ENCODE data around the gene SOX14. TPM values are rescaled to one million over a fixed set of nuclear protein-coding genes. Genes with fewer than 3 reads are reported as not detected.

The SOX14 gene
- total RNA-seq, 3 donors from 2014 or later (not counting 1 experiment from before 2014, with no cell fraction given), result not detected

GRCh38 chr3:137760341-137761098, 3.6 kb upstream of the SOX14 start:
- Mint-ChIP-seq H3K27ac (no peak overlapping the region), H3K4me1 (no peaks in the 10 kb centered on the region), H3K27me3 (ENCODE audit: low read depth in 2 of 2) (peaks cover 36 to 39% of the 10 kb centered on the region in 2 donors), H3K4me3 (no peak overlapping the region), H3K36me3 (peaks cover 2% of the 10 kb centered on the region), H3K9me3 (peaks cover 2 to 4% of the 10 kb centered on the region in 2 donors)
- ATAC-seq, result no peak
- WGBS (ENCODE audit: insufficient coverage), result 6% methylated on average over 28 of the region's 28 CpGs
- H3K4me3 ChIP-seq (ENCODE audit: low read length), result no peak overlapping the region
- H3K9me3 ChIP-seq (ENCODE audit: control insufficient read depth, insufficient read depth, low read length), result no peaks in the 10 kb centered on the region
- intact Hi-C loops (cut with micrococcal nuclease), result no loop called here
- H3K27me3 ChIP-seq (ENCODE audit: control insufficient read depth, insufficient read depth, low read length), result peaks cover 8% of the 10 kb centered on the region
- no peak for TF ChIP-seq CTCF (IDR thresholded peaks at IDR 0.05)
- H3K27ac ChIP-seq (ENCODE audit: low read length), result no peak overlapping the region
- no peaks in the 10 kb centered on the region for H3K4me1 ChIP-seq (ENCODE audit: control insufficient read depth, insufficient read depth, low read length)
- no peak for DNase-seq
- no peaks in the 10 kb centered on the region for H3K36me3 ChIP-seq (ENCODE audit: control insufficient read depth, insufficient read depth, low read length)

GRCh38 chr3:137761099-137761562, 3.0 kb upstream of the SOX14 start:
- ATAC-seq (no peak), DNase-seq (no peak)
- intact Hi-C loops (cut with micrococcal nuclease), result no loop called here
- no peaks in the 10 kb centered on the region for H3K36me3 ChIP-seq (ENCODE audit: control insufficient read depth, insufficient read depth, low read length)
- no peak overlapping the region for H3K27ac Mint-ChIP-seq
- no peaks in the 10 kb centered on the region for H3K4me1 ChIP-seq (ENCODE audit: control insufficient read depth, insufficient read depth, low read length)
- H3K4me3 ChIP-seq (ENCODE audit: low read length), result no peak overlapping the region
- TF ChIP-seq CTCF (IDR thresholded peaks at IDR 0.05), result no peak
- H3K27me3 Mint-ChIP-seq (ENCODE audit: low read depth in 2 of 2), result peaks cover 42 to 45% of the 10 kb centered on the region in 2 donors
- 5% methylated on average over 24 of the region's 24 CpGs for WGBS (ENCODE audit: insufficient coverage)
- H3K9me3 ChIP-seq (ENCODE audit: control insufficient read depth, insufficient read depth, low read length), result no peaks in the 10 kb centered on the region
- H3K27me3 ChIP-seq (ENCODE audit: control insufficient read depth, insufficient read depth, low read length), result peaks cover 9% of the 10 kb centered on the region
- peaks cover 2 to 4% of the 10 kb centered on the region in 2 donors for H3K9me3 Mint-ChIP-seq
- H3K27ac ChIP-seq (ENCODE audit: low read length), result no peak overlapping the region
- no peak overlapping the region for H3K4me3 Mint-ChIP-seq
- peaks cover 8% of the 10 kb centered on the region for H3K36me3 Mint-ChIP-seq
- no peaks in the 10 kb centered on the region for H3K4me1 Mint-ChIP-seq

GRCh38 chr3:137761563-137762503, 2.3 kb upstream of the SOX14 start:
- ATAC-seq, result no peak
- no peak for DNase-seq
- Mint-ChIP-seq H3K27ac (no peak overlapping the region), H3K27me3 (ENCODE audit: low read depth in 2 of 2) (peaks cover 49 to 51% of the 10 kb centered on the region in 2 donors), H3K4me3 (no peak overlapping the region), H3K36me3 (peaks cover 8% of the 10 kb centered on the region), H3K4me1 (no peaks in the 10 kb centered on the region), H3K9me3 (peaks cover 1 to 2% of the 10 kb centered on the region in 2 donors)
- Histone ChIP-seq H3K4me3 (ENCODE audit: low read length) (no peak overlapping the region), H3K9me3 (ENCODE audit: control insufficient read depth, insufficient read depth, low read length) (no peaks in the 10 kb centered on the region), H3K27me3 (ENCODE audit: control insufficient read depth, insufficient read depth, low read length) (peaks cover 9% of the 10 kb centered on the region), H3K36me3 (ENCODE audit: control insufficient read depth, insufficient read depth, low read length) (no peaks in the 10 kb centered on the region), H3K4me1 (ENCODE audit: control insufficient read depth, insufficient read depth, low read length) (no peaks in the 10 kb centered on the region), H3K27ac (ENCODE audit: low read length) (no peak overlapping the region)
- 9% methylated on average over 50 of the region's 54 CpGs for WGBS (ENCODE audit: insufficient coverage)
- intact Hi-C loops (cut with micrococcal nuclease), result no loop called here
- no peak for TF ChIP-seq CTCF (IDR thresholded peaks at IDR 0.05)
